GM18517 (cell line): ENCODE measurements around the gene URI1.

Experiments
- ATAC-seq: cut with Tn5 transposase; IDR thresholded peaks from one replicate; pipeline ENCODE4 v1.9.1; 2021; ENCODE audit warnings: mild to moderate bottlenecking, moderate library complexity; ENCODE audit not compliant: unreplicated experiment

Gene URI1

GRCh38 chr19:29967623-29968022 lies 25.6 kb downstream of the URI1 start:
- ATAC-seq = peak; percentile 24

GRCh38 chr19:29969891-29970290 lies 27.9 kb downstream of the URI1 start:
- ATAC-seq = no peak

- ATAC-seq = no peak
Observed at GRCh38 chr19:29971002-29971401, 29.0 kb downstream of the URI1 start.

GRCh38 chr19:29971648-29972047 lies 29.6 kb downstream of the URI1 start:
- ATAC-seq = no peak

GRCh38 chr19:29974701-29975100 lies 32.7 kb downstream of the URI1 start:
- ATAC-seq = no peak

GRCh38 chr19:29976151-29976943 lies 34.3 kb downstream of the URI1 start:
- no peak for ATAC-seq

GRCh38 chr19:29978080-29978479 lies 36.0 kb downstream of the URI1 start:
- ATAC-seq = no peak

- no peak for ATAC-seq
Observed at GRCh38 chr19:29983568-29983967, 41.5 kb downstream of the URI1 start.

GRCh38 chr19:29985196-29985595 lies 43.2 kb downstream of the URI1 start:
- no peak for ATAC-seq

GRCh38 chr19:29988351-29988750 lies 46.3 kb downstream of the URI1 start:
- ATAC-seq = no peak

- ATAC-seq = no peak
Observed at GRCh38 chr19:29992233-29992867, 50.3 kb downstream of the URI1 start.

GRCh38 chr19:29999490-29999889 lies 57.5 kb downstream of the URI1 start:
- no peak for ATAC-seq

GRCh38 chr19:30000862-30001261 lies 58.8 kb downstream of the URI1 start:
- no peak for ATAC-seq

GRCh38 chr19:30001301-30001700 lies 59.3 kb downstream of the URI1 start:
- ATAC-seq = no peak

GRCh38 chr19:30001791-30002190 lies 59.8 kb downstream of the URI1 start:
- no peak for ATAC-seq

GRCh38 chr19:30003866-30004265 lies 61.8 kb downstream of the URI1 start:
- no peak for ATAC-seq

GRCh38 chr19:30004403-30004802 lies 62.4 kb downstream of the URI1 start:
- no peak for ATAC-seq

- ATAC-seq = no peak
Observed at GRCh38 chr19:30006207-30006606, 64.2 kb downstream of the URI1 start.

- ATAC-seq = no peak
Observed at GRCh38 chr19:30008169-30008568, 66.1 kb downstream of the URI1 start.

GRCh38 chr19:30009013-30009412 lies 67.0 kb downstream of the URI1 start:
- no peak for ATAC-seq

GRCh38 chr19:30011051-30011578 lies 69.1 kb downstream of the URI1 start:
- no peak for ATAC-seq

GRCh38 chr19:30014770-30015169 lies 72.7 kb downstream of the URI1 start:
- no peak for ATAC-seq
